Ramos (cell line): ENCODE measurements around the gene DRC3.

Experiments
- in situ Hi-C: fragments of 300-500 bp; cut with MboI; formaldehyde crosslinking; loops from one replicate; pipeline ENCODE4 v1.14.3; 2022; ENCODE audit warnings: low sequenced_read_pairs; ENCODE audit not compliant: unreplicated experiment

Gene DRC3

DNA sequence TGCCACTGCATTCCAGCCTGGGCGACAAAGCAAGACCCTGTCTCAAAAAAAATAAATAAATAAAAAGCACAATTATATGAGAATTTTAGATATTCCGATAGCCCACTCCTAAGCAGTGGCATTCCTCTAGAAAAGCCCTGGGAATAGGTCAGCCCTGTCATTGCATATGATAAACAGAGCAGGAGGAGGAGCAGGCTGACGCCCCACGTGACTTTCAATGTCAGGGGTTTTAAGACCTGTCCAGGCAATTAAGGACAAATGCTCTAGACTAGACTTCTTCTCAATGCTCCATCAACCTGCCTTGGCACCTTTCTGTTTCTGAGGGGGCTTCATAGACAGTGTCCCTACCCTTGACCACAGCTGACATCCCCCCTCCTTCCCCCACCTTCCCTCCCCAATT lies 8.0 kb upstream of the DRC3 start:
- in situ Hi-C loops = no loop called here

DNA sequence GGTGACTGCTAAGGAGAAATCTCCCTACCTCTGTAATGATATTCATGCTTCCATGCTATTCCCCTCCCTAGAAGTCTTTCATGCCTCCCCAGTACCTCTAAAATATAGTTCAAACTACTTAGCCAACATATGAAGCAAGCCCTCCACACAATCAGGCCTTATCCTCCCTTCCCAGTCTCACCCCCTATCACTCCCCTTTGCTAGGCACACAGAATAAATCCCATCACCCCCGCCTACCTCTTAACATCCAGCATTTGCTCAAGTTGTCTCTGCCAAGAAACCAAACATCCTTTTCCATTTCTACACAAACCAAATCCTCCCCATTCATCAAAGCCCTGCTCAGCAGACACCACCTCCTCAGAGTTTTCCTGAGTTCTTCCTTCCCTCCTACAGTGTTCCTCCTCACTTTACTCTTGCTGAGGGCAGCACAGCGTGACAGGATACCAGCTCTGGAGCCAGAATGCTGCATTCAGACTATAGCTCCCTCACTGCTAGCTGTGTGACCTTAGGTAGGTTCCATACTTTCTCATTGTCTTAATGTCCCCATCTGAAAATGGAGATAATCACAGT lies 7.4 kb upstream of the DRC3 start:
- in situ Hi-C loops = no loop called here

DNA sequence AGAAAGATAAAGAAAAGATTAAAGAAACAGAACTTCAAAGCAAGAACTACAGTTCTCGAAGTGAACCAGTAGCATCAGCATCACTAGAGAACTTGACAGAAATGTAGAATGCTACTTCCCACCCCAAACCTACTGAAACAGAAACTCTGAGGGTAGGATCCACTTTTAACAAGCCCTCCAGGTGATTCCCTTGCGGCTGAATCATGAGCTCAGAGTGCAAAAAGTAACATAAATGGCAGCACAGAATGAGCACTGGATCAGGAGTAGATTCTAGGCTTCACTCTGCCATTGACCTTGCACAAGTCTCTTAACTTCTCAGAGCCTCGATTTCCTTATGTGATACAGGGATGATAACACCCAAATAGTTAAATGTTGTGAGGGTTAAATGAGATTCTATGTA lies 6.3 kb upstream of the DRC3 start:
- in situ Hi-C loops = no loop called here

DNA sequence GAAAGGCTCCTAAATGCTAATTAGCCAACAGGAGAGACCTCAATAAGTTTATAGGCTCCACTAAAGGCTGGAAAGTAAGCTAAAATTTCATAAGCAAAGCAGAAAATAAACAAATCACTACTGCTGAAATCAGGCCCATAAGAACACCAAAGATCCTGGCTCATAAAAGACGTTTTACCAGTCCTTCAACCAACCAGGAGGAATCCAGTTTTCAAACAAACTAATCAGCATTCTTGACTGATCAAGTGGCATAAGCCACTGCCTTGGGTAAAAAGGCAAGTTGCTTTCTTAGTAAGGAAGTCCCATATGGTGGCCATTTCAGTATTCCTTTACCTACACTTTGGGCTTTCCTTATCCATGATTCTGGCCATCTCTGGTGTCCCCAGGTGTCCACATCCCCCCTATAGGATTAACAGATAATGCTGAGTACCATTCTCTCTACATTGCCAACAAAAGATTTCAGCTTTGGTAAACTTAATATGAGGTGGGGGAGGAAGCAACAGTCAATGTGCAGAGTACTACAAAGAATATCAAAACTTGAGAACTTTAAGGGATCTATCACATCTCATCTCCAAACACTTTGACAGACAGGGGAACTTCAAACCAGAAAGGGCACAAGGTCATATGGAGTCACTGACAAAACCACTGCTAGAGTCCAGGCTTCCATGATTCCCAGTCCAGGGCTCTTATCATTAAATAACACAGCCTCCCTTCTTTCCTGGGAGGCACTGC lies 1.8 kb upstream of the DRC3 start:
- in situ Hi-C loops = no loop called here

DNA sequence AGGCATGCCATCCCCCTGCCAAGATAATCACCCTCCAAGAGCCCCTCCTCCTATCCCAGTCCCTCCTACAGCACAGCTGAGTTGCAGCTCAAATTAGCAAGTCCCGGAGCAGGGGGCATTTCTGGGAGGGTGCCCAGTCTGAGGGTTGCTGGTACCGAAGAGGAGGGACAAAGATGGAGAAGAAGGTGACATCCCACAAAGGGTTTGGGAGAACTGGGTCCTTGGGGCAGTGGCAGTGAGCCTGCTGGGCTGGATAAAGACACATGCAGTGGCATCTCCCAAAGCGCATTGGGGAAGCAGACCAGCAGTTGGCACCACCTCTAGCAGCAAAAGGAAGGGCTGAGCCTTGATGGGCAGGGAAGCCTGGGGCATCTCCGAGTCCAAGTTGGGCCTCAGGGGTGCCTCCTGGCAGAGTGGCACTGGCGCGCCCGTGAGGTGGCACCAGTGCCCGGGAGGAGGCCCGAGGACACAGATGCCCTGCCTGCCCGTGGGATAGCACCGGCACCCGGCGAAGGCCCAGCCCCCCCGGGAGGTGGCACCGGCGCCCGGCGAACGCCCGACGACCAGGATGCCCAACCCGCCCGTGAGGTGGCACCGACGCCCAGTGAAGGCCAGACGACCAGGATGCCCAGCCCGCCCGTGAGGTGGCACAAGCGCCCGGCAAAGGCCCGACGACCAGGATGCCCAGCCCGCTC lies 1.1 kb upstream of the DRC3 start:
- in situ Hi-C loops = no loop called here

- in situ Hi-C loops = no loop called here
These were observed 241 bp downstream of the DRC3 start for GRCh38 chr17:17972952-17973254.

DNA sequence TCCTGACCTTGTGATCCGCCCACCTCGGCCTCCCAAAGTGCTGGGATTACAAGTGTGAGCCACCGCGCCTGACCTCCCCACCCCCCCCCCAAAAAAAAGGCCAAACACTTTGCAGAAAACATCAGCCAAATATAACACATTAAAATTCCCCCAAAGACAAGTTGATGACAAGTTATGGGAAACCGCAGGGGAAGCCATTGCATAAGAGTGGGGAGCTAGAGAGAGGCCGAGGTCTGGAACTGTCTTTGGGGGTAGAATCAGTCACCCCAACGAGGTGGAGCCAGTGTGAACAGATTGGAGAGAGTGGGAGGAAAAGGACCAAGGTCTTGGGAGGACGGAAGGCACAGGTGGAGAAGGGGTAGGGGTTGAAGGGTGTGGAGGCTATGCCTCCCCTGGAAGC lies 2.8 kb downstream of the DRC3 start:
- in situ Hi-C loops = no loop called here

DNA sequence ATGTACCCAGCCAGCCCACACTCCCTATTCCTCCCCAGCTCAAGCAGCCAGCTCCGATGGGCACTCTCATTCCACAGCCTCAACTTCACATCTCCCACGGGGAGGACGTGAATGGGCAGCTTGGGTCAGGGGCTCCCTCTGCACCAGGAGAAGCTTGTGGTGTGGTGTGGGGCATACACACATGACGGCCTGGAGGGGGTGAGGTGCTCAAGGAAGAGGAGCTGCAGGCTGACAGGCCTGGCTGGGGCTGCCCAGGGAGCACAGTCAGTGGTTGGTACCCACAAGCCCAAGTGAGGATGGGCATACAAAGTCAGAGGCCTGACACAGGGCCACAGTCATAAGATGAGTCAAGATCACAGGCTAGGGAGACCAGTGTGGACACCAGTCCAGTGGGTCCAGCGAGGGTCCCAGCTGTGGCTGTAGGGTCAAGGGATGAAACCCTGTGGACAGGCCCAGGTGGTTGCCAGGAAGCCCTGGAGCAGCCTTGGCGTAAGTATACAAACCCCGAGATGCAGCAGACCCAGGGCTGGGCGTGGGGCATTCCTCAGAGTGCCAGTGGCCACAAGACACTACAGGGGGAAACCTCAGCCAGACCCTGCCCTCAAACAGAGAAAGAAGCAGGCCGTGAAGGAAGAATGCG lies 4.4 kb downstream of the DRC3 start:
- in situ Hi-C loops = no loop called here

- in situ Hi-C loops = no loop called here
These were observed 6.1 kb downstream of the DRC3 start for GRCh38 chr17:17978481-17979424.

GRCh38 chr17:17979778-17980177 lies 7.1 kb downstream of the DRC3 start:
- in situ Hi-C loops = no loop called here

DNA sequence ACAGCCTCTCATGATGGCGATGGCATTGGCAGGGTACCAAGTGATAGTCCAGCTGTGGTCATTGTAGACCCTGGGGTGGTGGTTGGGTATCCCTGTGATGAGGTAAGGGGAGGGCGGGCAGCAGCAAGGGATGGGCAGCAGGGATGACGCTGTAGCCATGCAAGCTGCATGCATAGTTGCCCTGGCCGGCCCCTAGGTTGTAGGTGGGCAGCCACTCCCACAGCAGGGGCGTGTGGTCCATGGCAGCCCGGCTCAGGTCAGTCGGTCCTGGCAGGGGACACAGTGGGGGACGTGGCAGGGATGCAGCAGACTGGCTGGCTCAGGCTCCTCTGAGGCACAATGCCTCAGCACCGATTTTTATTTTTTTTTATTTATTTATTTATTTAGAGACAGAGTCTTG lies 8.7 kb downstream of the DRC3 start:
- in situ Hi-C loops = no loop called here

DNA sequence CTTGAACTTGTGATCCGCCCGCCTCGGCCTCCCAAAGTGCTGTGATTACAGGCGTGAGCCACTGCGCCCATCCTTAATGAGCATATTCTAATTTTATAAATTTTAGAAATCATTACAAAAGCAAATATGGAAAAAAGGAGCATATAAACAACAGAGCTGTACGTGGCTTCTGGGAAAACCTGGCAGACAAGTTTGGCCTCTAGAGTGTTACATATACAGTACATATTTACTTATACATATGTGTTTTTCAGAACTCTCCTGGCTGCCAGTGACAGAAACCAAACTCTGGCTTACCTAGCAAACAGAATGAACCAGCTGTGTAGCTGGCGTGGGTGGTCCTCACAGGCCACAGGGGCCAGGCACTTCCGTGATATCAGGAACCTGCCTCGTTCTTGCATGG lies 10.1 kb downstream of the DRC3 start:
- in situ Hi-C loops = no loop called here

- in situ Hi-C loops = no loop called here
These were observed 10.7 kb downstream of the DRC3 start for GRCh38 chr17:17983376-17983775.

DNA sequence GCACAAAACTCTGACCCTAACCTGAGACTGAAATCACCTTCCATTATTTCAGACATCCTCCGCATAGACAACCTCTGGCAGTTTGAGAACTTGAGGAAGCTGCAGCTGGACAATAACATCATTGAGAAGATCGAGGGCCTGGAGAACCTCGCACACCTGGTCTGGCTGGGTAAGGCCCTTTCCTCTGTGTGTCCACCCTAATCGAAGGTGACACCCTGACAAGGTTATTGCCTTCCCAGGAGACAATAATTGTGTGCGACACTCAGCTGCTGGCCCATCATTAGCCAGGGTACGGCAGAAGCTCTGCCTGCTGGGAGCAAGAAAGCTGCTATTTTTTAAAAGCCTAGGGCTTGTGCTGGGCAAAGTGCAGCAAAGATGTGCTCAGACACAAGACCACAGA lies 11.1 kb downstream of the DRC3 start:
- in situ Hi-C loops = no loop called here

DNA sequence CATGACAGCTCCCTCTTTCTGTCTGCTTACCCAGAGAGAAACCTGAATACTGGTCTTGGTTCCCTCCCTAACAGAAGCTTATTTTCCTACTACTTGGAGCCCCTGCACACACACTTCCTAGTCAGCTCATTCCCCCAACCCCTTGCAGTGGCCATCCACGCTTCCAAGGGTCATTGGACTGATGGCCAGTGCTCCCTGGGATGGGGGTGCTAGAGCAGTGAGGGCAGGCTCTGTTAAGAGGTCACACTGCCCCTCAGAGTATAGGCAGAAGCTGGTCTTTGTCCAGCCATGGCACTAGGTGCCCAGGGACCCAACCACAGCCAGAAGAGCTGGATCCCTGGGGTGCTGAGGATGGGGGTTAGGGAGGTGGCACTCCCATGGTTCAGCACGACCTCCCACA lies 12.5 kb downstream of the DRC3 start:
- in situ Hi-C loops = no loop called here

DNA sequence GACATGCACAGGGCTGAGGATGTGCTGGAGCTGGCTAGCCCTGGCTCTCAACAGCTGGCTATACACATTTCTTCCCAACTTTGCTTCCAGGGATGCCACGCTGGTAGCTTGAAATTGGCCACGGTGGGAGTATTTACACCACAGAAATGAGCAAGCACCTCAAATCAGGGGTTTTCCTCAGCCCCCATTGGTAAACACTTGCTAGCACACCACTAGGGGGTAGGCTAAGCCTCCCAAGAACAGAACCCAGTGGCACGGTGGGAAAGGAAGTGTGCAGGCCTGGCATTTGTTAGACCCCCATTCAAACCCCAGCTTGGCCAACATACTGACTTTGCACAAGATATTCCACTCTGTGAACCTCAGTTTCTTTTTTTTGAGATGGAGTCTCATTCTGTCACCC lies 12.9 kb downstream of the DRC3 start:
- in situ Hi-C loops = no loop called here

DNA sequence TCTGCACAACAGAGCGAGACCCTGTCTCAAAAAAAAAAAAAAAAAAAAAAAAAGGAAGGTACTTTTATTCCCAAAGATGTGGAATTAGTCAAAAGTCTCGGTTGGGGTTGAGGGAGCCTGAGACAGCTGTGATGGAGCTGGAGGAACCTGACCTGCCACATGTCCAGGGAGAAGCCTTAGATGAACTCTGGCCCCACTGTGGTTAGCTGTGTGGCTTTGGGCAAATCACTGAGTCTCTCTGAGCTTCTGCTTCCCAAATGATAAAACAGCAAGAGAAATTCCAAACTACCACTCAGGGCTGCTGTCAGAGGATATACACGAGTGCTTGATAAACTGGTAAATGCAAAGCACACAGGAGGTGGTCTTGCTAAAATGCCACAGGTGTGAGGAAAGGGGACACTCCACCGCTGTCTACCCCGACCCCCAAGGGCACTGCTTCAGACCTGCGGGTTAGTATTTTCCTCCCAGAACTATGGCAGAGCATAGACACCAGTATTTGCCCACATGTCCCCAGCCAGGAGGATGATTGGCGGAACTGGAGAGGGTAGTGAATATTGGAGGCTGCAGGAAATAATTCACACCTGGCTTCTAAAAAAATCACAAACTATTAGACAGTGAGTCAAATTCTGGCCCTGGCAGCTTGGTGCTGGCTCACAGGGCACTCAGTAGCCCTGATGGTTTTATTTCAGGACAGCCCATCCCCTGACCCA lies 14.7 kb downstream of the DRC3 start:
- in situ Hi-C loops = no loop called here

DNA sequence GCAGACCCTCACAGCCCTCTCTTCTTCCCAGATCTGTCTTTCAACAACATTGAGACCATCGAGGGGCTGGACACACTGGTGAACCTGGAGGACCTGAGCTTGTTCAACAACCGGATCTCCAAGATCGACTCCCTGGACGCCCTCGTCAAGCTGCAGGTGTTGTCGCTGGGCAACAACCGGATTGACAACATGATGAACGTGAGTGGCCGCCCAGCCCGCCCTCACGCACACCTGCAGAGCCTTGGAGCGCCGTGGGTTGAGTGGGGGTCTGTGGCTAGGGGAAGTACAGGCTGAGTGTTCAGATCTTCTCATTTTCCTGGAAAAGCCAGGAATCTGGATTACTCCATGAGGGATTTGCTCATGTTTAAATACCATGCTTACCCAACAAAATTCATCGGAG lies 15.2 kb downstream of the DRC3 start:
- in situ Hi-C loops = no loop called here

GRCh38 chr17:17988427-17988945 lies 15.8 kb downstream of the DRC3 start:
- in situ Hi-C loops = no loop called here

DNA sequence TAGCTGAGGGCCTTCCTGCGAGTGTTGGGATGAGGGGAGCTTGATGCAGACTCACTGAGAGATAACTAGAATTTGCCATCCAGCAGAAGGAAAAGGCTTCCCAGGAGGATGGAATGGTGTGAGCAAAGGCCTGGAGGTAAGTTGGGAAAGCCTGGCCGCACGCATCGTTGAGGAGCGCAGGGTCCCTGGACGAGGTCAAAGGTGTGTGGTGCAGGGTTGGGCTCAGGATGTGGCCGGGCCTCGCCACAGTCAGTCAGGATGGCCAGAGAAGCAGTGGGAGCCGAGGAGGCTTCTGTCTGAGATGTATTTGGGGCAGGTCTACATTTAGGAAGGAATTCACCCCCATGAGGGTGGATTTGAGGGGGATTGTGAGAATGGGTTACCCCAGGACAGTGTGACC lies 16.4 kb downstream of the DRC3 start:
- in situ Hi-C loops = no loop called here
